ENCODE measurements around the gene KIAA1549. TPM values are rescaled to one million over a fixed set of nuclear protein-coding genes. Genes with fewer than 3 reads are reported as not detected.

The KIAA1549 gene
- total and polyA plus RNA-seq, 9 of the 15 experiments (the other 6 are each of a cell fraction or from before 2014, with no cell fraction given): 0.01 to 0.29 (median 0.07) TPM

DNA sequence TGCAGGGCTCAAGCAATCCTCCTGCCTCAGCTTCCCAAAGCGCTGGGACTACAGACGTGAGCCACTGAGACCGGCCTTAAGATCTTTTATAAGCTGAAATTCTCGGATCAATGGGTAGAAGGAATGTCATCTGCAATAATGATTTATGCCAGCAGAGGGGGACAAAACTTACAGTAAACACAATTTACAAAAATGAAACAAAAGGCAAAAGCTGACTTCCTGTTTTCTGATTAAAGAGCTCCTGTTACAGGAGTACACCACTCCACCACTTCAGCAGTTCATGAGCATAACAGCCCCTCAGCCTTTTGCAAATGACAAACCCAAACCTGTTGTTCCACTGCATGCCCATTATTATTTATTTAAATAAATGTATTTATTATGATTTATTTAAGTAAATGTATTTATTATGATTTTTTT lies 94.7 kb downstream of the KIAA1549 start (continued):
- TF ChIP-seq, protein P1, sequence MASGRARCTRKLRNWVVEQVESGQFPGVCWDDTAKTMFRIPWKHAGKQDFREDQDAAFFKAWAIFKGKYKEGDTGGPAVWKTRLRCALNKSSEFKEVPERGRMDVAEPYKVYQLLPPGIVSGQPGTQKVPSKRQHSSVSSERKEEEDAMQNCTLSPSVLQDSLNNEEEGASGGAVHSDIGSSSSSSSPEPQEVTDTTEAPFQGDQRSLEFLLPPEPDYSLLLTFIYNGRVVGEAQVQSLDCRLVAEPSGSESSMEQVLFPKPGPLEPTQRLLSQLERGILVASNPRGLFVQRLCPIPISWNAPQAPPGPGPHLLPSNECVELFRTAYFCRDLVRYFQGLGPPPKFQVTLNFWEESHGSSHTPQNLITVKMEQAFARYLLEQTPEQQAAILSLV (tag; IDR thresholded peaks at IDR 0.05): no peak
- TF ChIP-seq TRIM28 (IDR thresholded peaks at IDR 0.05) (no peak), TEAD4 (IDR thresholded peaks at IDR 0.05; ENCODE audit: low read length) (peak; percentile 66), TEAD4 (CRISPR knock-in tag; IDR thresholded peaks at IDR 0.05; ENCODE audit: borderline replicate concordance) (no peak), FOXO4 (CRISPR knock-in tag; IDR thresholded peaks at IDR 0.05) (no peak), STAG1 (CRISPR knock-in tag; IDR thresholded peaks at IDR 0.05; ENCODE audit: borderline replicate concordance) (no peak), TBL1XR1 (IDR thresholded peaks at IDR 0.05; ENCODE audit: low read length in 2 of 2) (0 out of 4 replicates have a peak, but pooled peaks of 1 of the 2 experiments have one; percentile 31), POLR2G (IDR thresholded peaks at IDR 0.05; ENCODE audit: low read depth, low read length) (no peak), ZFP1 (CRISPR knock-in tag; IDR thresholded peaks at IDR 0.05) (no peak), MXI1 (IDR thresholded peaks at IDR 0.05; ENCODE audit: low read depth, low read length) (no peak), MBD1 (CRISPR knock-in tag; IDR thresholded peaks at IDR 0.05) (no peak), RFX1 (IDR thresholded peaks at IDR 0.05) (no peak), STAT5A (IDR thresholded peaks at IDR 0.05; ENCODE audit: borderline replicate concordance, low read length) (no peak), SMAD2 (IDR thresholded peaks at IDR 0.05; ENCODE audit: low read depth, low read length) (no peak)
- TF ChIP-seq, protein P2, sequence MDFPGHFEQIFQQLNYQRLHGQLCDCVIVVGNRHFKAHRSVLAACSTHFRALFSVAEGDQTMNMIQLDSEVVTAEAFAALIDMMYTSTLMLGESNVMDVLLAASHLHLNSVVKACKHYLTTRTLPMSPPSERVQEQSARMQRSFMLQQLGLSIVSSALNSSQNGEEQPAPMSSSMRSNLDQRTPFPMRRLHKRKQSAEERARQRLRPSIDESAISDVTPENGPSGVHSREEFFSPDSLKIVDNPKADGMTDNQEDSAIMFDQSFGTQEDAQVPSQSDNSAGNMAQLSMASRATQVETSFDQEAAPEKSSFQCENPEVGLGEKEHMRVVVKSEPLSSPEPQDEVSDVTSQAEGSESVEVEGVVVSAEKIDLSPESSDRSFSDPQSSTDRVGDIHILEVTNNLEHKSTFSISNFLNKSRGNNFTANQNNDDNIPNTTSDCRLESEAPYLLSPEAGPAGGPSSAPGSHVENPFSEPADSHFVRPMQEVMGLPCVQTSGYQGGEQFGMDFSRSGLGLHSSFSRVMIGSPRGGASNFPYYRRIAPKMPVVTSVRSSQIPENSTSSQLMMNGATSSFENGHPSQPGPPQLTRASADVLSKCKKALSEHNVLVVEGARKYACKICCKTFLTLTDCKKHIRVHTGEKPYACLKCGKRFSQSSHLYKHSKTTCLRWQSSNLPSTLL (IDR thresholded peaks at IDR 0.05): no peak
- TF ChIP-seq, protein P3, sequence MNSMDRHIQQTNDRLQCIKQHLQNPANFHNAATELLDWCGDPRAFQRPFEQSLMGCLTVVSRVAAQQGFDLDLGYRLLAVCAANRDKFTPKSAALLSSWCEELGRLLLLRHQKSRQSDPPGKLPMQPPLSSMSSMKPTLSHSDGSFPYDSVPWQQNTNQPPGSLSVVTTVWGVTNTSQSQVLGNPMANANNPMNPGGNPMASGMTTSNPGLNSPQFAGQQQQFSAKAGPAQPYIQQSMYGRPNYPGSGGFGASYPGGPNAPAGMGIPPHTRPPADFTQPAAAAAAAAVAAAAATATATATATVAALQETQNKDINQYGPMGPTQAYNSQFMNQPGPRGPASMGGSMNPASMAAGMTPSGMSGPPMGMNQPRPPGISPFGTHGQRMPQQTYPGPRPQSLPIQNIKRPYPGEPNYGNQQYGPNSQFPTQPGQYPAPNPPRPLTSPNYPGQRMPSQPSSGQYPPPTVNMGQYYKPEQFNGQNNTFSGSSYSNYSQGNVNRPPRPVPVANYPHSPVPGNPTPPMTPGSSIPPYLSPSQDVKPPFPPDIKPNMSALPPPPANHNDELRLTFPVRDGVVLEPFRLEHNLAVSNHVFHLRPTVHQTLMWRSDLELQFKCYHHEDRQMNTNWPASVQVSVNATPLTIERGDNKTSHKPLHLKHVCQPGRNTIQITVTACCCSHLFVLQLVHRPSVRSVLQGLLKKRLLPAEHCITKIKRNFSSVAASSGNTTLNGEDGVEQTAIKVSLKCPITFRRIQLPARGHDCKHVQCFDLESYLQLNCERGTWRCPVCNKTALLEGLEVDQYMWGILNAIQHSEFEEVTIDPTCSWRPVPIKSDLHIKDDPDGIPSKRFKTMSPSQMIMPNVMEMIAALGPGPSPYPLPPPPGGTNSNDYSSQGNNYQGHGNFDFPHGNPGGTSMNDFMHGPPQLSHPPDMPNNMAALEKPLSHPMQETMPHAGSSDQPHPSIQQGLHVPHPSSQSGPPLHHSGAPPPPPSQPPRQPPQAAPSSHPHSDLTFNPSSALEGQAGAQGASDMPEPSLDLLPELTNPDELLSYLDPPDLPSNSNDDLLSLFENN (IDR thresholded peaks at IDR 0.05; ENCODE audit: low read depth in 2 of 2, low read length in 2 of 2): no peak
- TF ChIP-seq, protein P4, sequence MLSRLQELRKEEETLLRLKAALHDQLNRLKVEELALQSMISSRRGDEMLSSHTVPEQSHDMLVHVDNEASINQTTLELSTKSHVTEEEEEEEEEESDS (CRISPR knock-in tag; IDR thresholded peaks at IDR 0.05): no peak
